ENCODE measurements around the gene PIP5K1B. TPM values are rescaled to one million over a fixed set of nuclear protein-coding genes. Genes with fewer than 3 reads are reported as not detected.
A peak's percentile ranks its signal among the peaks of the same experiment; 100 is the strongest.

The PIP5K1B gene
- total and polyA plus RNA-seq, 2 of the 13 experiments (the other 11 are each of a cell fraction or from before 2014, with no cell fraction given): 15.8 to 17.5 TPM

GRCh38 chr9:68779558-68780379 lies 74.7 kb downstream of the PIP5K1B start (continued):
- TF ChIP-seq, protein P1, sequence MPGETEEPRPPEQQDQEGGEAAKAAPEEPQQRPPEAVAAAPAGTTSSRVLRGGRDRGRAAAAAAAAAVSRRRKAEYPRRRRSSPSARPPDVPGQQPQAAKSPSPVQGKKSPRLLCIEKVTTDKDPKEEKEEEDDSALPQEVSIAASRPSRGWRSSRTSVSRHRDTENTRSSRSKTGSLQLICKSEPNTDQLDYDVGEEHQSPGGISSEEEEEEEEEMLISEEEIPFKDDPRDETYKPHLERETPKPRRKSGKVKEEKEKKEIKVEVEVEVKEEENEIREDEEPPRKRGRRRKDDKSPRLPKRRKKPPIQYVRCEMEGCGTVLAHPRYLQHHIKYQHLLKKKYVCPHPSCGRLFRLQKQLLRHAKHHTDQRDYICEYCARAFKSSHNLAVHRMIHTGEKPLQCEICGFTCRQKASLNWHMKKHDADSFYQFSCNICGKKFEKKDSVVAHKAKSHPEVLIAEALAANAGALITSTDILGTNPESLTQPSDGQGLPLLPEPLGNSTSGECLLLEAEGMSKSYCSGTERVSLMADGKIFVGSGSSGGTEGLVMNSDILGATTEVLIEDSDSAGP (CRISPR knock-in tag; IDR thresholded peaks at IDR 0.05; ENCODE audit: borderline replicate concordance): peak; percentile 96
- no peak for TF ChIP-seq BRCA1 (CRISPR knock-in tag; IDR thresholded peaks at IDR 0.05)
- TF ChIP-seq, protein P2, sequence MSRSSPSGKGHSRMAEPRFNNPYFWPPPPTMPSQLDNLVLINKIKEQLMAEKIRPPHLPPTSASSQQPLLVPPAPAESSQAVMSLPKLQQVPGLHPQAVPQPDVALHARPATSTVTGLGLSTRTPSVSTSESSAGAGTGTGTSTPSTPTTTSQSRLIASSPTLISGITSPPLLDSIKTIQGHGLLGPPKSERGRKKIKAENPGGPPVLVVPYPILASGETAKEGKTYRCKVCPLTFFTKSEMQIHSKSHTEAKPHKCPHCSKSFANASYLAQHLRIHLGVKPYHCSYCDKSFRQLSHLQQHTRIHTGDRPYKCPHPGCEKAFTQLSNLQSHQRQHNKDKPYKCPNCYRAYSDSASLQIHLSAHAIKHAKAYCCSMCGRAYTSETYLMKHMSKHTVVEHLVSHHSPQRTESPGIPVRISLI (CRISPR knock-in tag; IDR thresholded peaks at IDR 0.05; ENCODE audit: borderline replicate concordance): peak; percentile 62; the same call in 1 of the 2 replicates
- TF ChIP-seq ZNF570 (CRISPR knock-in tag; IDR thresholded peaks at IDR 0.05; ENCODE audit: borderline replicate concordance): no peak
- TF ChIP-seq, protein P3, sequence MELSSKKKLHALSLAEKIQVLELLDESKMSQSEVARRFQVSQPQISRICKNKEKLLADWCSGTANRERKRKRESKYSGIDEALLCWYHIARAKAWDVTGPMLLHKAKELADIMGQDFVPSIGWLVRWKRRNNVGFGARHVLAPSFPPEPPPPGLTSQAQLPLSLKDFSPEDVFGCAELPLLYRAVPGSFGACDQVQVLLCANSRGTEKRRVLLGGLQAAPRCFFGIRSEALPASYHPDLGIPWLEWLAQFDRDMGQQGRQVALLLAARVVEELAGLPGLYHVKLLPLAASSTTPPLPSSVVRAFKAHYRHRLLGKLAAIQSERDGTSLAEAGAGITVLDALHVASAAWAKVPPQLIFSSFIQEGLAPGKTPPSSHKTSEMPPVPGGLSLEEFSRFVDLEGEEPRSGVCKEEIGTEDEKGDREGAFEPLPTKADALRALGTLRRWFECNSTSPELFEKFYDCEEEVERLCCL (CRISPR knock-in tag; IDR thresholded peaks at IDR 0.05; ENCODE audit: borderline replicate concordance): no peak
- peak; percentile 69; the same call in 1 of the 2 replicates for TF ChIP-seq ZNF792 (CRISPR knock-in tag; IDR thresholded peaks at IDR 0.05)
- TF ChIP-seq SKI (IDR thresholded peaks at IDR 0.05; ENCODE audit: partially characterized antibody): no peak
- no peak for TF ChIP-seq SRSF4 (IDR thresholded peaks at IDR 0.05; ENCODE audit: low read depth, low read length, poor library complexity, severe bottlenecking)
- TF ChIP-seq ELF4 (CRISPR knock-in tag; IDR thresholded peaks at IDR 0.05; ENCODE audit: borderline replicate concordance): 0 out of 2 replicates have a peak, but pooled peaks have one; percentile 7
- TF ChIP-seq ZNF292 (CRISPR knock-in tag; IDR thresholded peaks at IDR 0.05; ENCODE audit: borderline replicate concordance, low read depth): peak; percentile 31; the same call in 1 of the 2 replicates
- no peak for TF ChIP-seq EZH2 (conservative IDR thresholded peaks at IDR 0.05; ENCODE audit: low read depth, low read length)
- no peak; the same call in 1 of the 2 replicates for TF ChIP-seq ZFP82 (CRISPR knock-in tag; IDR thresholded peaks at IDR 0.05; ENCODE audit: borderline replicate concordance)
- TF ChIP-seq SAP130 (CRISPR knock-in tag; IDR thresholded peaks at IDR 0.05; ENCODE audit: low read depth): peak; percentile 87
- TF ChIP-seq DBP (CRISPR knock-in tag; IDR thresholded peaks at IDR 0.05; ENCODE audit: not compliant biosample characterization): no peak
- TF ChIP-seq ZNF263 (CRISPR knock-in tag; IDR thresholded peaks at IDR 0.05): 0 out of 2 replicates have a peak, but pooled peaks have one; percentile 21
- peak; percentile 7; the same call in 1 of the 2 replicates for TF ChIP-seq ARID5B (CRISPR knock-in tag; IDR thresholded peaks at IDR 0.05)
- no peak for TF ChIP-seq NFRKB (IDR thresholded peaks at IDR 0.05)
- no peak for TF ChIP-seq PCBP1 (IDR thresholded peaks at IDR 0.05; ENCODE audit: borderline replicate concordance, low read depth, low read length)
- TF ChIP-seq EEA1 (CRISPR knock-in tag; IDR thresholded peaks at IDR 0.05; ENCODE audit: borderline replicate concordance): no peak
